Left ventricle myocardium superior (tissue), 1 donor: ENCODE measurements around the gene ESAM. TPM values are rescaled to one million over a fixed set of nuclear protein-coding genes. Genes with fewer than 3 reads are reported as not detected.

Experiments
- ATAC-seq: fragments of 200-7000 bp; cut with Tn5 transposase; one replicate; pipeline ENCODE4 v1.9.1; 2020; ENCODE audit warnings: mild to moderate bottlenecking, moderate library complexity
- DNase-seq: peaks from one replicate; pipeline ENCODE4 v3.0.0-alpha.2; 2020
- intact Hi-C: fragments of 100-400 bp; cut with micrococcal nuclease; formaldehyde crosslinking; loops from one replicate; pipeline ENCODE4 v1.11.0; 2022
- total RNA-seq: library from RNA; stranded (reverse); fragmentation: NEBNext Ultra II Directional; extraction: Animal tissue kit (Norgen Biotek cat#: 25700); gene quantifications from one replicate; pipeline ENCODE4 v1.2.1, GENCODE V29; 2021
- donor health status: DM: no; HTN: yes; CAD: no; lungs with severe emphysema.

The ESAM gene
- total RNA-seq, 1 donor from 2014 or later, result 40.5 TPM

- ATAC-seq (no peak), DNase-seq (no peak)
- intact Hi-C loops, result no loop called here
Measured at GRCh38 chr11:124756753-124757227, 5.3 kb downstream of the ESAM start.

- ATAC-seq (no peak), DNase-seq (no peak)
- intact Hi-C loops, result no loop called here
Measured at GRCh38 chr11:124756033-124756752, 5.9 kb downstream of the ESAM start.

DNA sequence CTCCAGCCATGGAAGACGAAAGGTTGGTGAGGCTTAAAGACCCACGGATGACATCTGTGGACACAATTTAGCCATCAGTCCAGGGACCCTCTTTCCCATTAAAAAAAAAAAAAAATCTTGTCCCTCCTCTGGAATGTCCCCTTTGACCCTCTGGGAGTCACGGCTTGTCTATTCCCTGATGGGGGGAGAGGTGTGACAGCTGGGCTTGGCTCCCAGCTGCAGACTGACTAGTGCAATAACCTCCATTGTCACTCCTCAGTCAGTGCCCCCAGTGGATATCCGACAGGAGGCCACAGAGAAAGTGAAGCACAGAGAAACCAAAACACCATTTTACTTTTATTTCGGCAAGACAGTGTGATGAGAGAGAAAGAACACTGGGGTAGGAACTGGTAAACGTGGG, 7.4 kb downstream of the ESAM start:
- no peak for DNase-seq
- ATAC-seq, result no peak
- intact Hi-C loops, result no loop called here

DNA sequence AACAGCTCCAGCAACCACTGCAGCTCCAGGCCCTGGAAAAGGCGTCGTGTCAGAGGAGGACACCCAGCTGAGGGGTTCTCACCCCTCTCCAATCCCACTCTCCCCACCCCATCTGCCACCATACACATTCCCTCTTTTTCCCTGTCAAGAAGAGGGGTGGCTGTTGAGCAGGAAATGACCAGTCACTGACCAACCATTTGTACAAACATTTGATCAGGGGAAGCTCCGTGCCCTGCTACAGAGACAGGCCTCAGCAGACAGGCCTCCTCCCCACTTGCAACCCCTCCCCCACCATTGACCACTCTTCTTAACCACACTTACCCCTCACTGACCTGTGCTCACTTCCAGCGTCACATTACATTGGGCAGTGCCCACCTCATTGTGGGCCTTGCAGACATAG, 7.8 kb downstream of the ESAM start:
- intact Hi-C loops, result no loop called here
- ATAC-seq, result no peak
- no peak for DNase-seq

GRCh38 chr11:124753624-124754023, 8.5 kb downstream of the ESAM start:
- intact Hi-C loops, result no loop called here
- DNase-seq (no peak), ATAC-seq (no peak)

GRCh38 chr11:124753205-124753604, 8.9 kb downstream of the ESAM start:
- DNase-seq (no peak), ATAC-seq (no peak)
- intact Hi-C loops, result no loop called here

DNA sequence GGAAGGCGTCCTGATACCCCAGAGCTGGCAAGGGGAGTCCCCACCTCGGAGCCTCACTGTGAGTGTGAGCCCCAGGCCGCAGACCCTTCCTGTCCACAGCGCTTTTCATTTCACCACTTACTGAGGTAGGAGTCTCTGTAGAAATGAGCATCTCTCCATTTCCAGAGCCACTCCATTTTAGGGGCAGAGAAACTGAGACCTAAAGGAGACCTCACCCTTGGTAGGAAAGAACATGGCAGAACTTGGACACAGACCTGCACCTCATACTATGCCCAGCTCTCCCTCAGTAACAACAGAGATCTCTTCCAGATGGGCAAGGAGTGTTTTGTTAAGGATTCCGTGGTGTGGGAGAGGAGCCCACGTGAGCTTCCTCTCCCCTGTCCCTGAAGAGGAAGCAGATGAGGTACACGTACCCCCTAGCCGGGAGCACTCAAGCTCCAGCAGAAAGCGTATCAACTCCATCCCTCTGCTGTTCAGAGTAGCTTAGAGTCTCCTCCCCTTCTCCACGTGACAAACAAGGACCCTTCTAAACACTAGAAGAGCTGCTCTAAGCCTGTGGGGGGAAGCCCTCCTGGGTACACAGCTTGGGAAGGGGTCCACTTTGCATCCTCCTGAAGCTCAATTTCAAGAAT, 9.5 kb downstream of the ESAM start:
- DNase-seq, result no peak
- ATAC-seq, result no peak
- intact Hi-C loops, result no loop called here

GRCh38 chr11:124751741-124752470, 10.2 kb downstream of the ESAM start, which contains the start of gene VSIG2:
VSIG2 (minus strand) TSS chr11:124752255; CDS start chr11:124752137, 118 bp downstream.
- DNase-seq (no peak), ATAC-seq (no peak)
- intact Hi-C loops, result no loop called here

DNA sequence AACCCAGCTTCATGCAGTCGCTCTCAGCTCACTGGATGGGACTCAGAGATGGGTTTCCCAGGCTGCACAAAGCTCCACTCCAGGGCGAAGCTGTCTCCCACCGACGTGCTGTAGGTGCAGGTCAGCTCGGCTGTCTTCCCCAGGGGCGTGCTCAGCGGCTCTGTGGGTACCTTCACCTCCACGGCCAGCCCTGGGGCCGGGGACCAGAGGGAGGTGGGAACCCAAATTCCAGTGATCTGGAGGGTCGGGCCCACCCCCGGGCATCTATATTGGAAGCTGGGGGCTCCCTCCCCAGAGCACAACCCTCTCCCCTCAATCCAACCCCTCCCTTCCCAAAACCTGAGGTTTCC, 10.7 kb downstream of the ESAM start:
- DNase-seq (no peak), ATAC-seq (no peak)
- intact Hi-C loops, result no loop called here

GRCh38 chr11:124749912-124750311, 12.2 kb downstream of the ESAM start:
- DNase-seq, result no peak

GRCh38 chr11:124748481-124749343, 13.4 kb downstream of the ESAM start:
- ATAC-seq, result no peak
- intact Hi-C loops, result no loop called here
- no peak for DNase-seq

More at GRCh38 chr11:124749912-124750311, 12.2 kb downstream of the ESAM start:
- ATAC-seq, result no peak
- intact Hi-C loops, result no loop called here

- intact Hi-C loops, result no loop called here
- ATAC-seq, result no peak
Measured at GRCh38 chr11:124748100-124748418, 14.0 kb downstream of the ESAM start.

GRCh38 chr11:124747406-124748099, 14.5 kb downstream of the ESAM start:
- intact Hi-C loops, result no loop called here
- no peak for DNase-seq
- no peak for ATAC-seq

More at GRCh38 chr11:124748100-124748418, 14.0 kb downstream of the ESAM start:
- no peak for DNase-seq

GRCh38 chr11:124746621-124747243, 15.4 kb downstream of the ESAM start:
- ATAC-seq (peak; percentile 88), DNase-seq (peak; percentile 82)
- intact Hi-C loops, result no loop called here

DNA sequence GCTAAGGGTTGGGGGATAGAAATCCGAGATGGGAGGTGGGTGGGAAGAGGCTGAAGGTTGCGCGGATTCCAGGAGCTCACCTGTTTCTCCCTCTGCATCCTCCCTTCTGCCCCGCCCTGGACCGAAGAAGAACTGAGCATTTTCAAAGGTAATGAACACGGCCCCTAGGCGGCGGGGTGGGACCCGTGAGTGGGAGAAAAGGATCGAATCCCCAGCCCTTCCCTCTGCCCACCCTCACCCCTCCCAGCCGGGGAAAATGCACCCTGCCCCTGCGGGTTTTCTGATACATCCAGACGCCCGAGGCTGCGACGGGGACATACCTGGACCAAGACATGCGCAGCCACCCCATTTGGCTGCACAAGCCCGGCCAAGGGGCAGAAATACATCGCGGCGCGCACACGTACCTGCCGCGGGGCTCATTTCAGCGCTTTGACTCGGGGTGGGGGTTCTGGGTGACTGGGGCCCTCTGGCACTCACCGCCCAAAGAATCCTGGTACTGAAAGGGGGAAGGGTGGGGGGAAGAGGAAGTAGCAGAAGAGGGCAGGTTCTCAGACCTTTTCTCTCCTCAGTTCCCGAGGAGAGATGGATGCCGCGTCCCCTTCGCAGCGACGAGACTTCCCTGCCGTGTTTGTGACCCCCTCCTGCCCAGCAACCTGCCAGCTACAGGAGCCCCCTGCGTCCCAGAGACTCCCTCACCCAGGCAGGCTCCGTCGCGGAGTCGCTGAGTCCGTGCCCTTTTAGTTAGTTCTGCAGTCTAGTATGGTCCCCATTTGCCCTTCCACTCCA, 16.1 kb downstream of the ESAM start:
- intact Hi-C loops, result no loop called here
- no peak for DNase-seq
- no peak for ATAC-seq

- DNase-seq (no peak), ATAC-seq (no peak)
- intact Hi-C loops, result no loop called here
Measured at GRCh38 chr11:124745270-124745834, 16.7 kb downstream of the ESAM start.

- ATAC-seq (no peak), DNase-seq (no peak)
- intact Hi-C loops, result no loop called here
Measured at GRCh38 chr11:124743050-124743449, 19.0 kb downstream of the ESAM start.
